ENCODE data around the gene AGRN. TPM values are rescaled to one million over a fixed set of nuclear protein-coding genes. Genes with fewer than 3 reads are reported as not detected.

The AGRN gene
- total and polyA plus RNA-seq, 2 of the 4 experiments (the other 2 are of a cell fraction): 8.1 to 115 TPM

GRCh38 chr1:1021920-1022259, 2.0 kb downstream of the AGRN start:
- Histone ChIP-seq H2BK5ac (ENCODE audit: low read depth, low read length, poor library complexity, severe bottlenecking) (peak overlapping the region; percentile 48), H3K56ac (ENCODE audit: extremely low read depth, insufficient read depth, low read length) (no peak overlapping the region), H3K4me2 (ENCODE audit: low read depth, low read length) (peak overlapping the region; percentile 82), H3K4ac (ENCODE audit: low read depth, low read length) (no peak overlapping the region; the same call in 1 of the 2 replicates), H2BK15ac (ENCODE audit: low read depth, low read length) (no peak overlapping the region), H4K5ac (ENCODE audit: low read depth, low read length) (no peak overlapping the region), H3K9me3 (ENCODE audit: control insufficient read depth, insufficient read depth, low read length) (no peaks in the 10 kb centered on the region), H2BK20ac (ENCODE audit: low read depth, low read length) (no peak overlapping the region), H3K27me3 (ENCODE audit: control insufficient read depth, insufficient read depth, low read length) (no peaks in the 10 kb centered on the region), H3K4me3 (ENCODE audit: insufficient read depth, low read depth, low read length) (peak overlapping the region; percentile 86; the same call in 1 of the 2 replicates), H3K14ac (replicated peaks; ENCODE audit: low read depth, low read length) (no peak overlapping the region; the same call in 1 of the 2 replicates), H2BK120ac (ENCODE audit: low read depth, low read length) (no peak overlapping the region), H2AK5ac (ENCODE audit: low read depth, low read length) (peak overlapping the region; percentile 13; the same call in 1 of the 2 replicates), H3K4me1 (ENCODE audit: control insufficient read depth, insufficient read depth, low read length) (peaks cover 20% of the 10 kb centered on the region), H3K79me1 (ENCODE audit: low read depth in 1 of 2, low read length in 2 of 2) (peaks cover 16 to 45% of the 10 kb centered on the region in 2 experiments; a peak in 3 of 4 replicates), H2AK9ac (replicated peaks; ENCODE audit: low read depth, low read length, poor library complexity) (peak overlapping the region; percentile 98), H3K27ac (ENCODE audit: insufficient read depth, low read length) (no peak overlapping the region; the same call in 1 of the 2 replicates), H4K20me1 (ENCODE audit: insufficient read depth, low read length) (peaks cover 39% of the 10 kb centered on the region), H2AFZ (replicated peaks; ENCODE audit: low read length, poor library complexity) (peak overlapping the region; percentile 37), H3K9me1 (ENCODE audit: insufficient read depth, low read length) (peaks cover 2% of the 10 kb centered on the region; the same call in 1 of the 2 replicates), H3K18ac (ENCODE audit: low read depth, low read length) (no peak overlapping the region), H3K9ac (ENCODE audit: low read depth, low read length) (no peak overlapping the region), H3K36me3 (ENCODE audit: control insufficient read depth, insufficient read depth, low read length) (peaks cover 22% of the 10 kb centered on the region), H3K23ac (ENCODE audit: low read depth, low read length) (no peak overlapping the region), H4K91ac (ENCODE audit: insufficient read depth, low read depth, low read length) (no peak overlapping the region), H4K8ac (ENCODE audit: low read depth in 2 of 2, low read length in 2 of 2) (peak overlapping the region in 1 of 2 experiments; percentile 69; a peak in 1 of 4 replicates)
- ATAC-seq (ENCODE audit: low read depth): no peak
- CTCF ChIA-PET: no interaction called here
- no TSS peak for BruUV-seq (replicated peaks)
- in situ Hi-C loops (cut with MboI; ENCODE audit: low sequenced_read_pairs): no loop called here
- dilution Hi-C loops (cut with HindIII; ENCODE audit: low sequenced_read_pairs, unreplicated experiment): no loop called here
- POLR2A ChIA-PET (ENCODE audit: unreplicated experiment): no interaction called here
- 93% methylated on average over 3 of the region's 10 CpGs; no CpG with 5 or more reads in 1 of the 2 experiments for WGBS, 2 experiments (ENCODE audit: extremely low coverage in 2 of 2, insufficient read length in 1 of 2)
- DNase-seq: peak; percentile 56
- no peak for TF ChIP-seq USF2 (IDR thresholded peaks at IDR 0.05; ENCODE audit: low read depth, low read length)
- 0 out of 2 replicates have a peak, but pooled peaks have one; percentile 11 for TF ChIP-seq FOS (IDR thresholded peaks at IDR 0.05; ENCODE audit: low read depth, low read length)
- intact Hi-C loops (cut with micrococcal nuclease): no loop called here

Measured in IMR-90 (cell line).